SU-DHL-6 (cell line): ENCODE data around the gene UMODL1.

Experiments
- CTCF ChIP-seq: fragments of 200-600 bp; sonication (generic); IDR thresholded peaks from one replicate; pipeline ENCODE4 v1.5.1; 2017; ENCODE audit warnings: antibody characterized with exemption, mild to moderate bottlenecking, low read length, moderate library complexity; ENCODE audit not compliant: insufficient read depth, poor library complexity, severe bottlenecking
- EZH2phosphoT487 ChIP-seq: fragments of 200-600 bp; sonication (generic), shearing (Covaris generic); conservative IDR thresholded peaks from 2 replicates; pipeline ENCODE4 v1.6.1; 2018; ENCODE audit warnings: mild to moderate bottlenecking, antibody characterized with exemption, low read length, moderate library complexity, mixed read lengths

- TF ChIP-seq CTCF (no peak), EZH2phosphoT487 (no peak)
Measured at GRCh38 chr21:42073145-42074099, 2.3 kb downstream of the UMODL1 start.
